SU-DHL-6 (cell line): ENCODE data around the gene DCLK1.

ENCODE experiments used
- EZH2phosphoT487 ChIP-seq: fragments of 200-600 bp; sonication (generic), shearing (Covaris generic); conservative IDR thresholded peaks from 2 replicates; pipeline ENCODE4 v1.6.1; 2018; ENCODE audit warnings: mild to moderate bottlenecking, antibody characterized with exemption, low read length, moderate library complexity, mixed read lengths
- TF ChIP-seq, protein P1 (sequence below): fragments of 200-600 bp; sonication (generic); IDR thresholded peaks from one replicate; pipeline ENCODE4 v1.5.1; 2017; ENCODE audit warnings: antibody characterized with exemption, mild to moderate bottlenecking, low read length, moderate library complexity; ENCODE audit not compliant: insufficient read depth, poor library complexity, severe bottlenecking

DNA sequence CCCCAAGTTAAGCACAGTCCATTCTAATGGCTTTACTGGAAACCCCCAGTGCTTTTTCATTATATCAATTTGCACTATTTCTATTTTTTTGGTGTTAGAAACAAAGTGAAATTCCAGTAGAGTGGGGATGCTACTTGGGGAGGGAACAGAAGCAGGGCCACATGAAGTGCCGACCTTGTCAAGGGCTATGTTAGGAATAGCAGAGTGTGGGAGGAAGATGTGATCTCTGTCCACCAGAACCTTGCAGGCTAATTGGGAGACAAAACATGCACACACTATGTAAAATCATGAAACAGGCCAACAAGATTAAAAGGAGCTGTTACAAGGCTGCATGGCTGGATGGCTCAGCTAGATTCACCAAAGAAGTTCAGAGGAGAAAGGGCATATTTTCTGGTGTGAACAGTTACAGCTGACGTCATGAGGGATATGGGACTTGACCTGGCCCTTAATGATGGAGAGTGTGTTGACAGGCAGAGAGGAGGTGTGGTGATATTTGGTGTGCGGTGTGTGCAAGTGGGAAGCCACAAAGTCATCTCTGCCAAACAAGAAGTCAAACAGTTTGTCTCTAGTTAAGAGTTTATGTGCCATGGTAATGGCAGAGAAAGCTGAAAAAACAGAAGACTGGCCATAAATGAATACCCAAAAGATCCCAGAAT is 336.3 kb downstream of the DCLK1 start:
- TF ChIP-seq, protein P1, sequence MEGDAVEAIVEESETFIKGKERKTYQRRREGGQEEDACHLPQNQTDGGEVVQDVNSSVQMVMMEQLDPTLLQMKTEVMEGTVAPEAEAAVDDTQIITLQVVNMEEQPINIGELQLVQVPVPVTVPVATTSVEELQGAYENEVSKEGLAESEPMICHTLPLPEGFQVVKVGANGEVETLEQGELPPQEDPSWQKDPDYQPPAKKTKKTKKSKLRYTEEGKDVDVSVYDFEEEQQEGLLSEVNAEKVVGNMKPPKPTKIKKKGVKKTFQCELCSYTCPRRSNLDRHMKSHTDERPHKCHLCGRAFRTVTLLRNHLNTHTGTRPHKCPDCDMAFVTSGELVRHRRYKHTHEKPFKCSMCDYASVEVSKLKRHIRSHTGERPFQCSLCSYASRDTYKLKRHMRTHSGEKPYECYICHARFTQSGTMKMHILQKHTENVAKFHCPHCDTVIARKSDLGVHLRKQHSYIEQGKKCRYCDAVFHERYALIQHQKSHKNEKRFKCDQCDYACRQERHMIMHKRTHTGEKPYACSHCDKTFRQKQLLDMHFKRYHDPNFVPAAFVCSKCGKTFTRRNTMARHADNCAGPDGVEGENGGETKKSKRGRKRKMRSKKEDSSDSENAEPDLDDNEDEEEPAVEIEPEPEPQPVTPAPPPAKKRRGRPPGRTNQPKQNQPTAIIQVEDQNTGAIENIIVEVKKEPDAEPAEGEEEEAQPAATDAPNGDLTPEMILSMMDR: no peak
- TF ChIP-seq EZH2phosphoT487: no peak
